Measurements from ENCODE around the gene TRPV2.

TRPV2 gene

DNA sequence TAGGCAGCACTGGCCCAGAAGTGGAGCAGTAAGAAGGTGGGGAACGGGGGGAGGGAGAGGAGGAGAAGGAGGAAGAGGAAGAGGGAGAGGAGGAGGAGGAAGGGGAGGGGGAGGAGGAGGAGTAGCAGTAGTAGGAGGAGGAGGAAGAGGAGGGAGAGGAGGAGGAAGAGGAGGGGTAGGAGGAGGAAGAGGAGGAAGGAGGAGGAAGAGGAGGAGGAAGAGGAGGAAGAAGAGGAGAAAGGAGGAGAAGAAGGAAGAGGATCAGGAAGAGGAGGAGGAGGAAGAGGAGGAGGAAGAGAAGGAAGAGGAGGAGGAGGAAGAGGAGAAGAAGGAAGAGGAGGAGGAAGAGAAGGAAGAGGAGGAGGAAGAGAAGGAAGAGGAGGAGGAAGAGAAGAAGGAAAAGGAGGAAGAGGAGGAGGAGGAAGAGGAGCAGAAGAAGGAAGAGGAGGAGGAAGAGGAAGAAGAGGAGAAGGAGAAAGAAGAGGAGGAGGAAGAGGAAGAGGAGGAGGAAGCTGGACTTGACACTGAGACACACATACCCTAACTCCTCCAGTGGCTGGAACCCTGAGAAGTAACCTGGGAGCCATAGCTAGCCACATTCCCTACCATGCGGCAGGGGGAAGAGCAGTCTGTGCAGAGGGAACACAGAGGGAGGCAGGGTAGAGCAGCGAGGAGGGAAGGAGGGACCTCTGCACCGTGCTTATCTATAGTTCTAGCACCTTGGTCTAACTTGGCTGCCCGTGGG, 40.8 kb downstream of the TRPV2 start:
- no peak for DNase-seq (ENCODE audit: low read depth)

DNA sequence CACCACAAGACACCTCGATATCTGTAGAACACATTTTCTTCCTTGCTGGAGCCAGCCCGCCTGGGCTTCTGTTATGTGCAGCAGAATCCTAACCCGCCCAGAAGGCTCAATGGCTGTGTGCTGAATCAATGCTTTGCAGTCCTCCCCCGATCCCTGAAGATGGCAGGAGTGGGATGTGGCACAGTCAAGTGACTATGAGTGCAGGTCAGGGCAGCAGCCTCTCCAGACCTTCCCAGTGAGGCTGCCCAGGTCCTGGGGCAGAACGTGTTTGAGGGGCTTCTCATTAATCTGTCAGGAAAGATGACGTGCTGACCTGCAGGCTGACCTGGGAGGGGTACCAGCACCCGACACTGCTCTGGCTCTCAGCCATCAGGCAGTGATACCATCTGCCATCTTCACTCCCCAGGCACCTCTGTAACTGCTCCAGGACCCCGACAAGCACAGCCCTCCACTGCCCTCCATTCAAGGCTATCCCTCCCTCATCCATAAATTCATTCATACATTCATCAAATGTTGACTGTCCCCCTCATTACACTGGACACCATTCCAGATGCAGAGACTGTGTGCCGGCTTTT, 41.5 kb downstream of the TRPV2 start:
- DNase-seq (ENCODE audit: low read depth), result no peak

DNA sequence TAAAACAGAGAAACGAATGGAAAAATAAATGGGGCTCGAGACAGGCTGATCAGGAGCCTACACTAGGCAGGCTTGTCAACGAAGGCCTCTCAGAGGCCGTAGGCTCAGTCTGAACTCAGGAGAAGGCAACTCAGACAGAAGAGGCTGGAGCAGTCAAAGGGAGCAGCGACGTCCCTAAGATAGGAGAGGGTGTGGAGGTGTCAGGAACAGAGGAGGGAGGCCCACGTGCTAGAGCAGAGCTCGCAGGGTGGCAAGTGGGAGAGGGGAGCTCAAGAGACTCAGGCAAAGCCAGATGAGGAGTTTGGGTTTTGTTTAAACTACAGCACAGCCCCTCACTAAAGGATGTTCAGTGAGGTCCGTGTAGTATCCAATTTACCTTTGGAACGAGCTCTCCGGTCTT, 43.9 kb downstream of the TRPV2 start:
- no peak for DNase-seq (ENCODE audit: low read depth)

- DNase-seq (ENCODE audit: low read depth), result no peak
Observed at GRCh38 chr17:16459855-16460550, 44.6 kb downstream of the TRPV2 start.

DNA sequence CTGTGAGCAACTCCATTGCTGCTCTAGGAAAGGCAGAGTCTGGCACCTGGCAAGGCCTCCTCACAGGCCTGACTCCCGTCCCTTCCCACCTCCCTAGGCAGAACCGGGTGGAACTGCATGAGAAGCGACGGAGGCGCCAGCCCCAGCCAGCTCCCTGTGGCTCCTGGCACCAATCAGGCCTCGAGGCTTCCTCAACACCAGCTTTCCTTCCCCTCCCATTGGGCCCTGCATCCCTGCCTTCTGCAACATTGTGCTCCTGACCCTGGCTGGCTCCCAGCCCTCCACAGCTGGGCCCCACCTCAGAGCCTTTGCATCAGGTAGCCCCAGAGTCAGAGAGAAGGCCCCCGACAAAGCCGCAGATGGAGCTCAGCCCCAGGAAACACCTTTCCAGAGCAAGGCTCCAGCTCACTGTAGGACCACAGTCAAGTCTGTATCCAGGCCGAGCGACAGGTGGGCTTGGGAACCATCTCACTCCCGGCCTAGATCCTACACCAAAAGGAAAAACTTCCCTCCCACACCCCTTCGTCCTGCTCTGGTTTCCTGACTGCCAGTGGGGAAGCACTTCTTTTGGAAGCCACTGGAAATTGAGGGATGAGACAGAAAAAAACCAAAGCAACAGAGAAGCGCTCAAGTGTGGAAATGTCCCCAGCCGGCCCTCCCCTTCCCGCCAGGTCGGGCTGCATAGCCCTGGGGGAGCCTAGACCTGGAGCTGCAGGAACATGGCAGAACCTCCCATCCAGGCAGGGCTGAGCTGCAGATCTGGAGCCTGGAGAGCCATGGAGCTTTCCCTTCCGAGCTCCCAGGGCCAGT, 45.6 kb downstream of the TRPV2 start:
- no peak for DNase-seq (ENCODE audit: low read depth)

DNA sequence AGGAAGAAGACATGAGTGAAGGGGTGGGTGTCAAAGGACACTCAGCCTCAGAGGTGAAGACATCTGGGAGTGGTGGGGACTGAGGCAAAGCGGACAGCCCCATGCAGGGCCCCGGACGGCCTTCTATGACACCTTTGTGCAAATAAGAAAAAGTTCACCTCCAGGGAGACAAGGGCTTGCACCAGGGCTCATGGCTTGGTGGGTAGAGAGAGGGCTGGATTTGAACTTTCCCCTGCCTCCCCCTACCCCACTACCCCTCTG, 46.2 kb downstream of the TRPV2 start:
- DNase-seq (ENCODE audit: low read depth), result no peak

GRCh38 chr17:16462070-16462864, 46.9 kb downstream of the TRPV2 start:
- DNase-seq (ENCODE audit: low read depth), result no peak

DNA sequence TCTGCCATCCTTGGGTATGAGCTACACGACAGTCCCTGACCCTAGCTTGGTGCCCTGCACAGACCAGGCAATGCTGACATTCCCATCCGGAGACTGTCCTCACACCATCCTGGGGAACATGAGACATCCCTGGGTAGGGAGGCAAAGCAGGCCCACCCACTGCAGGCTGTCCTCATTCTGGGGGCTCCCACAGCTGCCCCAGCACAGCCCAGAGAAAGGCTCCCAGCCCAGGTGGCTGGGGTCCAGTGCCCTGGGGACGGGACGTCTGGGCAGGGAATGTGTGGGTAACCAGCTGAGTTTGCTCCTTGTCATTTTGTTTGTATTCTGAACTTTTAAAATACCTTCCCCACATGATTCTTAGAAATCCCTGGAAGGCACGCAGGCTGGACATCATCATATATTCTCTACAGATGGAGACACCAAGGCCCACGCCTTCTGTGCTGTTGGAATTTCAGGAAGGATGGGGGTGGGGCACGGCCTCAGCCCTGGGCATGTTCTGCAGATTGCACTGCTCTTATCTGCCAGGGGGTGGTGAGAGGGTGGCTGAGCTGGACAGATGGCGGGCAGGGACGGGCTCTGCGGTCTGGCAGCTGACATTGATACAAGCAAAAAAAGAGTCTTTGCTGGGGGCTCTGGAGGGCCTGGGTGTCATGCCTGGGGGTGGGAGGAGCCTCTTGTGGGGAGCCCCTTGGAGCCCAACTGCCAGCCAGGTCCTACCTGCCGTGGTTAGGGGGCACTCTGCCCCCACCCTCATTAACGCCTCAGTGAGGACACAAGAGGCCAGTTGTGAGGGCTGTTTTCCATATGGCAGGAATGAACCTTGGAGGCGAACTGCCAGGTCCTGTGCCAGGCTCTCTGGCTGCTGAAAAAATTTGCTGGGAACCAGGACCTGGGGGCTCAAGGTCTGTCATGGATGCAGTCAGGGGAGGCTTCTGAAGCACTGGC, 48.3 kb downstream of the TRPV2 start:
- DNase-seq (ENCODE audit: low read depth), result no peak

DNA sequence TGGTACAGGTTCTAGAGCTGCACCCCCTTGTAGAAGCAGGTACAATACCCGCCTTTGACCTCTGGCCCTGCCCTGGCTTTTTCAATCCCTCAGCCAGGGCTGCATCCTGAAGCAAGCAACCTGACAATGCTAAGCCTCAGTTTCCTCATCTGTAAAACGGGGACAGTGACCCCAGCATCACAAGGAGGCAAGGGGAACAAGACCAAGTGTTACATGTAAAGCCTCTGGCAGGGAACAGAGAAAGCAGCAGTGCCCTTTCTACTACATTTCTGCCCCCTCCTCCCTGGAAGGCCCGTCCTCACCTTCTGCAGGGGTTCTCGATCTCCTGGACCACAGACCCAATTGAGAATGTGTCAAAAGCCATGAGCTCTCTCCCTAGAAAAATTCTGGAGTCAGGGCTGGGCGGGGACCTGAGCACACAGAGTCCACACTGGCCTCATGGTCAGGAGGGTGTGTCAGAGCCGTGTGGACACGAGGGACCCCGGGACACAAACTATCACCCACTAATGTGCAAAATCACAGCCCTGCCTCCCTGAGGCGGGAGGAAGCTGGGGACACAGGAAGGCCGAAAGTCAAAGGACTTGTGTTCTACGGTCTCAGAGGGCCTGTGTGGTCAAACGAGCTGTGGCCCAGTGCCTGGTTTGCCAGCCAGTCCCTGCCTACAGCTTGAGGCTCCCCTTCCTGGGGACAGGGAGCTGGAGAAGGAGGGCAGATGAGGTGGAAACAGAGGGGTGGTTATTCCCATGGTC, 49.1 kb downstream of the TRPV2 start:
- DNase-seq (ENCODE audit: low read depth), result no peak

DNA sequence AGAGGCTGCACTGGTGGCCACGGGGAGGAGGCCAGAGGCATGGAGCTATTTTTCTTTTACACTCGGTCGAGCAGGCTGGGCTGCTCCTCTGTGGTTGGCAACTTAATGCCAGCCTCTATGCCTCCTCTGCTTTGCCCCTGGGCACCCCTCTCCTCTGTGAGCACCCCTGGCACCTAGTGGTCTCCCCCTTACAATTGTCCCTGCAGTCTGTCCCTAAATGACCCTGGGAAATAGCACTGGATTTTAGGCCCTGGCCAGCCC, 49.6 kb downstream of the TRPV2 start:
- DNase-seq (ENCODE audit: low read depth), result no peak

GRCh38 chr17:16465861-16466338, 50.5 kb downstream of the TRPV2 start:
- no peak for DNase-seq (ENCODE audit: low read depth)

- DNase-seq (ENCODE audit: low read depth), result no peak
Observed at GRCh38 chr17:16466407-16466806, 51.0 kb downstream of the TRPV2 start.

GRCh38 chr17:16467044-16467443, 51.7 kb downstream of the TRPV2 start:
- no peak for DNase-seq (ENCODE audit: low read depth)

- no peak for DNase-seq (ENCODE audit: low read depth)
Observed at GRCh38 chr17:16467886-16468285, 52.5 kb downstream of the TRPV2 start.

GRCh38 chr17:16468428-16468992, 53.1 kb downstream of the TRPV2 start:
- no peak for DNase-seq (ENCODE audit: low read depth)

DNA sequence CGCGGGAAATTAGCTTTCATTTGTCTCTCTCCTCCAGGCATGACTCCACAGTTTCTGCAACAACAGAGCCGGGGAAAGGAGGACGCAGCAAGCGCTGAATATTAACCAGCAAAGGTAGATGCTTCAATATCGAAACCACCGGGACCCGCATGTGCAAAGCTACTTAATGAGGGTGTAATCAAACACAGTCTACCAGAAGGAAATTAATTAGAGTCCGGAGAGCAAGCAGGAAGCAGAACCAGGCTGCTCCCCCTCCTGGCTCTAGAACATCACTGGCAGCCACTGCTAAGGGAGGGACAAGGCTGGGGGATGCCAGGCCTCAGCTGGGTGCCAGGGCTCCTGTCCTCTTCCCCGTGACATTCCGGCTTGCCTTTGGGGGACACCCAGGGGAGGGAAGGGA, 54.9 kb downstream of the TRPV2 start:
- no peak for DNase-seq (ENCODE audit: low read depth)

GRCh38 chr17:16471295-16471694, 55.9 kb downstream of the TRPV2 start:
- DNase-seq (ENCODE audit: low read depth), result no peak

- DNase-seq (ENCODE audit: low read depth), result no peak
Observed at GRCh38 chr17:16472539-16472938, 57.2 kb downstream of the TRPV2 start.

DNA sequence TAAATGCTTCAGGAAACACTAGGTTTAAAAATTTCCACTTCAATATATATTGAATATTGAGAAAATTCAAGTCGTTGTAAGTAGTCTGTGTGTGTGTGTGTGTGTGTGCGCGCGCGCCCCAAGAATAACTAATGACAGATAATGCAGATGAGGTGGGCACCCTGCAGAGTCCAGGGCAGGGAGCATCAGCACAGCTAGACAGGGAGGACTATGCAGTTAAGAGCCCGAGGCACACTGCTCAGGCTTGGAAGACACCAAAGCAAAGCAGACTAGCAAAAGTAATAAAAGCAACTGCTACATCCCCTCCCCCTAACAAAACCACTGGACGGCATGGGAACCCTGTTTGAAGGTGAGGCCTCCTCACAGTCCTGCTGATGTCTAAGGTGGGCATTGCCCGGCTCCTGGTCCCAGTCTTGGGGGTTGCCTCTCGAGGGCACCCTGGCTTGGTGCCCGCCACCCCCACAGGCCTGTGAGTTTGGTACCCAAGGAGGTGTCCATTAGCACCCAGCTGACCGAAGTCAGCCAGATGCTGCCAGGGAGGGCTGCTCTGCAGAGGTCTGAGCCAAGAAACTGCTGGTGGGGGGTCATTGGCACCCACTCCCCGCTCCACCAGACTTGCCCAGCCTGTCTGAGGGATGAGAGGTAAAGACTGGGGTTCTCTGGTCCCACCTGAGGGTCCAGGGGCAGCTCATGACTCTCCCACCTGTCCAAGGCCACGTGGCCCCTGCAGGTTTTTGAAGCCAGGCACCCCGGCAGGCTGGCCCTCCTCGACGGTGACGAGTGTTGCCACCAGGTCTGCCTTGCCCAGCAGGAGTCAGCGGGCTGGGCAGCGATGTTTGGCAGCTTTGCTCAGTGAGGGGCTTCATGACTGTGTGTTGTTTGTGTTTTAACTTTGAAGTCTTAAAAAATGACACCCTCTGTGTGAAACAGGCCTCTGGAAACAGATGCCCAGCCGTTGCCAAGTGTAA, 58.0 kb downstream of the TRPV2 start:
- no peak for DNase-seq (ENCODE audit: low read depth)
